ENCODE measurements around the gene PID1. TPM values are rescaled to one million over a fixed set of nuclear protein-coding genes. Genes with fewer than 3 reads are reported as not detected.

Gene PID1
- total RNA-seq, 4 donors from 2014 or later, result 6.4 to 20.6 (median 14.5) TPM

- no peaks in the 10 kb centered on the region for H3K9me3 ChIP-seq
- H3K36me3 ChIP-seq, result no peaks in the 10 kb centered on the region
- no peaks in the 10 kb centered on the region for H3K27me3 ChIP-seq
- no peak overlapping the region for H3K4me3 ChIP-seq
- no peak for TF ChIP-seq POLR2AphosphoS5 (IDR thresholded peaks at IDR 0.05)
- no peak for TF ChIP-seq EP300 (IDR thresholded peaks at IDR 0.05)
- no peak for TF ChIP-seq POLR2A (IDR thresholded peaks at IDR 0.05)
- TF ChIP-seq CTCF (IDR thresholded peaks at IDR 0.05), result no peak
- no peaks in the 10 kb centered on the region for H3K4me1 ChIP-seq
- no peak overlapping the region for H3K27ac ChIP-seq
- 97% methylated on average over 1 of the region's 1 CpG for WGBS
- no peak for DNase-seq (ENCODE audit: low spot score in 2 of 2)
These were observed 68.4 kb downstream of the PID1 start for GRCh38 chr2:229202646-229203045.

- Histone ChIP-seq H3K4me3 (no peak overlapping the region), H3K9me3 (no peaks in the 10 kb centered on the region), H3K36me3 (no peaks in the 10 kb centered on the region), H3K27me3 (no peaks in the 10 kb centered on the region), H3K4me1 (no peaks in the 10 kb centered on the region), H3K27ac (no peak overlapping the region)
- WGBS, result 56% methylated on average over 7 of the region's 7 CpGs
- no peak for DNase-seq (ENCODE audit: low spot score in 2 of 2)
- TF ChIP-seq POLR2AphosphoS5 (IDR thresholded peaks at IDR 0.05) (no peak), CTCF (IDR thresholded peaks at IDR 0.05) (no peak), EP300 (IDR thresholded peaks at IDR 0.05) (no peak), POLR2A (IDR thresholded peaks at IDR 0.05) (no peak)
These were observed 69.6 kb downstream of the PID1 start for GRCh38 chr2:229201521-229201920.

GRCh38 chr2:229199267-229199666, 71.8 kb downstream of the PID1 start:
- no peak overlapping the region for H3K27ac ChIP-seq
- H3K36me3 ChIP-seq, result no peaks in the 10 kb centered on the region
- H3K27me3 ChIP-seq, result no peaks in the 10 kb centered on the region
- no peak overlapping the region for H3K4me3 ChIP-seq
- no peaks in the 10 kb centered on the region for H3K4me1 ChIP-seq
- no peak for DNase-seq (ENCODE audit: low spot score in 2 of 2)
- WGBS, result 69% methylated on average over 2 of the region's 2 CpGs
- H3K9me3 ChIP-seq, result no peaks in the 10 kb centered on the region
- TF ChIP-seq POLR2A (IDR thresholded peaks at IDR 0.05), result no peak
- TF ChIP-seq CTCF (IDR thresholded peaks at IDR 0.05), result no peak
- no peak for TF ChIP-seq EP300 (IDR thresholded peaks at IDR 0.05)
- TF ChIP-seq POLR2AphosphoS5 (IDR thresholded peaks at IDR 0.05), result no peak

- Histone ChIP-seq H3K4me3 (no peak overlapping the region), H3K4me1 (no peaks in the 10 kb centered on the region), H3K36me3 (no peaks in the 10 kb centered on the region), H3K27me3 (no peaks in the 10 kb centered on the region), H3K27ac (no peak overlapping the region), H3K9me3 (no peaks in the 10 kb centered on the region)
- 53% methylated on average over 2 of the region's 2 CpGs for WGBS
- TF ChIP-seq CTCF (IDR thresholded peaks at IDR 0.05), result no peak
- TF ChIP-seq POLR2A (IDR thresholded peaks at IDR 0.05), result no peak
- no peak for TF ChIP-seq EP300 (IDR thresholded peaks at IDR 0.05)
- TF ChIP-seq POLR2AphosphoS5 (IDR thresholded peaks at IDR 0.05), result no peak
- no peak for DNase-seq (ENCODE audit: low spot score in 2 of 2)
These were observed 74.6 kb downstream of the PID1 start for GRCh38 chr2:229196448-229196847.

- DNase-seq (ENCODE audit: low spot score in 2 of 2), result no peak
- WGBS, result 95% methylated on average over 1 of the region's 1 CpG
These were observed 75.6 kb downstream of the PID1 start for GRCh38 chr2:229195346-229195947.

More at GRCh38 chr2:229195346-229195947, 75.6 kb downstream of the PID1 start:
- TF ChIP-seq POLR2AphosphoS5 (IDR thresholded peaks at IDR 0.05) (no peak), EP300 (IDR thresholded peaks at IDR 0.05) (no peak), POLR2A (IDR thresholded peaks at IDR 0.05) (no peak), CTCF (IDR thresholded peaks at IDR 0.05) (no peak)
- Histone ChIP-seq H3K9me3 (no peaks in the 10 kb centered on the region), H3K27ac (no peak overlapping the region), H3K4me1 (no peaks in the 10 kb centered on the region), H3K27me3 (no peaks in the 10 kb centered on the region), H3K4me3 (no peak overlapping the region), H3K36me3 (no peaks in the 10 kb centered on the region)

Data from suprapubic skin (tissue), 4 donors.